BJ (cell line): ENCODE measurements around the gene NBEAL2. TPM values are rescaled to one million over a fixed set of nuclear protein-coding genes. Genes with fewer than 3 reads are reported as not detected.

Experiments
- CTCF ChIA-PET: fragments of 350-600 bp; formaldehyde crosslinking; extraction: SDS; loops from one replicate; lab custom pipeline; 2021; ENCODE audit warnings: antibody characterized with exemption, inconsistent platforms; lab: Yijun Ruan, JAX
- POLR2A ChIA-PET: fragments of 300-600 bp; sonication (Branson Sonifier 250); formaldehyde crosslinking; extraction: SDS; loops from one replicate; lab custom pipeline; 2021; ENCODE audit warnings: antibody characterized with exemption; lab: Charles Lee
- DNase-seq: peaks from one replicate; pipeline ENCODE4 v3.0.0-alpha.2; 2011; ENCODE audit warnings: low read depth
- H3K27me3 ChIP-seq: 2 replicates; pipeline ENCODE4 v1.6.0; 2011; ENCODE audit warnings: low read length; ENCODE audit not compliant: control insufficient read depth, insufficient read depth
- H3K36me3 ChIP-seq: 2 replicates; pipeline ENCODE4 v1.5.1; 2011; ENCODE audit warnings: low read length; ENCODE audit not compliant: control insufficient read depth, insufficient read depth
- H3K4me3 ChIP-seq: 2 replicates; pipeline ENCODE4 v1.5.1; 2011; ENCODE audit warnings: low read depth, mild to moderate bottlenecking, control low read depth, low read length
- polyA plus RNA-seq: library from polyadenylated mRNA; depleted of rRNA; stranded (reverse); fragments of >200 nt; gene quantifications from 2 replicates; pipeline ENCODE4 v1.2.3, GENCODE V29; 2011
- TF ChIP-seq, protein P1 (sequence below): IDR thresholded peaks from 2 replicates; pipeline ENCODE4 v1.5.1; 2011; ENCODE audit warnings: low read depth, mild to moderate bottlenecking, control low read depth, inconsistent platforms, low read length, moderate library complexity; ENCODE audit not compliant: insufficient read depth

Gene NBEAL2
- polyA plus RNA-seq, 1 experiment: 5.1 TPM

DNA sequence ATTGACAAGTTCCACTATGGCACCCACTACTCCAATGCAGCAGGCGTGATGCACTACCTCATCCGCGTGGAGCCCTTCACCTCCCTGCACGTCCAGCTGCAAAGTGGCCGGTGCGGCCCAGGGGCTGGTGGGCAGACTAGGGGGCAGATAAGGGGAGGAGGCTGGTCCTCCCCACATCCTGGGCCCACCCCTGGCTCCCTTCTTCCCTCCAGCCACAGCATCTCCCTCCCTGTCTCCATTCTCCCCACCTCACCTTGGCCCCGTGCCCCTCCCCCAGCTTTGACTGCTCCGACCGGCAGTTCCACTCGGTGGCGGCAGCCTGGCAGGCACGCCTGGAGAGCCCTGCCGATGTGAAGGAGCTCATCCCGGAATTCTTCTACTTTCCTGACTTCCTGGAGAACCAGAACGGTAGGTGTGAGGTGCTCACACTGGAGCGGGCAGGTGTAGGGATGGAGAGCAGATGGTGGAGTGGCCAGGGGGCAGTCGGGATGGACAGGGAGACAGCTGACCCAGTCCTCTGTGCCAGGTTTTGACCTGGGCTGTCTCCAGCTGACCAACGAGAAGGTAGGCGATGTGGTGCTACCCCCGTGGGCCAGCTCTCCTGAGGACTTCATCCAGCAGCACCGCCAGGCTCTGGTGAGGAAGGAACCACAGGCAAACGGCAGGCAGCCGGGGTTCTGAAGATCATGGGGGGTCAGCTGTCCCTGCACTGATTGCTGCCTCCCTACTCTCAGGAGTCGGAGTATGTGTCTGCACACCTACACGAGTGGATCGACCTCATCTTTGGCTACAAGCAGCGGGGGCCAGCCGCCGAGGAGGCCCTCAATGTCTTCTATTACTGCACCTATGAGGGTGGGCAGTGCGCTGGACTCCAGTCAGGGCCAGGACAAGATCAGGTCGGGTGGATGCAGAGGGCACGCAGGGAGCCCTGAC, 26.0 kb downstream of the NBEAL2 start:
- no peak for DNase-seq
- CTCF ChIA-PET: interaction anchor here (1.5 kb wide), 1 partner anchor 12 kb away, joined by 5 read pairs; no protein-coding TSS in a partner anchor
- H3K27me3 ChIP-seq: no peaks in the 10 kb centered on the region
- H3K4me3 ChIP-seq: no peak overlapping the region
- TF ChIP-seq, protein P1, sequence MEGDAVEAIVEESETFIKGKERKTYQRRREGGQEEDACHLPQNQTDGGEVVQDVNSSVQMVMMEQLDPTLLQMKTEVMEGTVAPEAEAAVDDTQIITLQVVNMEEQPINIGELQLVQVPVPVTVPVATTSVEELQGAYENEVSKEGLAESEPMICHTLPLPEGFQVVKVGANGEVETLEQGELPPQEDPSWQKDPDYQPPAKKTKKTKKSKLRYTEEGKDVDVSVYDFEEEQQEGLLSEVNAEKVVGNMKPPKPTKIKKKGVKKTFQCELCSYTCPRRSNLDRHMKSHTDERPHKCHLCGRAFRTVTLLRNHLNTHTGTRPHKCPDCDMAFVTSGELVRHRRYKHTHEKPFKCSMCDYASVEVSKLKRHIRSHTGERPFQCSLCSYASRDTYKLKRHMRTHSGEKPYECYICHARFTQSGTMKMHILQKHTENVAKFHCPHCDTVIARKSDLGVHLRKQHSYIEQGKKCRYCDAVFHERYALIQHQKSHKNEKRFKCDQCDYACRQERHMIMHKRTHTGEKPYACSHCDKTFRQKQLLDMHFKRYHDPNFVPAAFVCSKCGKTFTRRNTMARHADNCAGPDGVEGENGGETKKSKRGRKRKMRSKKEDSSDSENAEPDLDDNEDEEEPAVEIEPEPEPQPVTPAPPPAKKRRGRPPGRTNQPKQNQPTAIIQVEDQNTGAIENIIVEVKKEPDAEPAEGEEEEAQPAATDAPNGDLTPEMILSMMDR: no peak
- peaks cover 8% of the 10 kb centered on the region for H3K36me3 ChIP-seq
- POLR2A ChIA-PET: no interaction called here

DNA sequence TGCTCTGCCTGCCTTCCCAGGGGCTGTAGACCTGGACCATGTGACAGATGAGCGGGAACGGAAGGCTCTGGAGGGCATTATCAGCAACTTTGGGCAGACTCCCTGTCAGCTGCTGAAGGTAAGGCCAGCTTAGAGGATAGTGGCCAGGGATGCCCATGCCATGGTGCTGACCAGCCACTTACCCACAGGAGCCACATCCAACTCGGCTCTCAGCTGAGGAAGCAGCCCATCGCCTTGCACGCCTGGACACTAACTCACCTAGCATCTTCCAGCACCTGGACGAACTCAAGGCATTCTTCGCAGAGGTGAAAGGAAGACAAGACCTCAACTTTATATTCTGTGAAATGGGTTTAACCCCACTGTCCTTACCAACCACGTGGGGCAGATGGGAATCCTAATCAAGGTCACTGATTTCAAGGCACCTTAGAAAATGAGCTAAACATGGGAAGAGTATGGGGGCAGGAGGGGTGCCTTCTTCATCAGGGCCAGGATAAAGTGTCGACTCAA, 26.7 kb downstream of the NBEAL2 start:
- DNase-seq: no peak
- ChIA-PET POLR2A (no interaction called here), CTCF (interaction anchor here (1.3 to 1.5 kb wide), 2 partner anchors 8 to 11 kb away, joined by 5 read pairs; no protein-coding TSS in a partner anchor)
- Histone ChIP-seq H3K4me3 (no peak overlapping the region), H3K27me3 (no peaks in the 10 kb centered on the region), H3K36me3 (peaks cover 8% of the 10 kb centered on the region)
- TF ChIP-seq, protein P1: no peak

DNA sequence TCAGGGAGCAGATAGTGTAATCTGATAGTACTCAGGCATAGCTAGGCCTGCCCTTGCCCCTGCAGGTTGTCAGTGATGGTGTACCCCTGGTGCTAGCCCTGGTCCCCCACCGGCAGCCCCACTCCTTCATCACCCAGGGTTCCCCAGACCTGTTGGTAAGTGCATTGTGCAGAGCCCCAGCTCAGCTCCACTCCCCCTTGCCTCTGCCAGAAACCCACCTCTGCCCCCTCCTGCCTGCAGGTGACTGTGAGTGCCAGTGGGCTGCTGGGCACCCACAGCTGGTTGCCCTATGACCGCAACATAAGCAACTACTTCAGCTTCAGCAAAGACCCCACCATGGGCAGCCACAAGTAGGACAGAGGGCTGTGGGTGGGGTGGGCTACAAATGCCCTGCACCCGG, 27.5 kb downstream of the NBEAL2 start:
- no peak for DNase-seq
- no peaks in the 10 kb centered on the region for H3K27me3 ChIP-seq
- POLR2A ChIA-PET: no interaction called here
- H3K4me3 ChIP-seq: no peak overlapping the region
- H3K36me3 ChIP-seq: peaks cover 6% of the 10 kb centered on the region
- TF ChIP-seq, protein P1: no peak
- CTCF ChIA-PET: interaction anchor here (0.6 to 1.3 kb wide), 2 partner anchors 9 to 16 kb away, joined by 5 read pairs; no protein-coding TSS in a partner anchor

DNA sequence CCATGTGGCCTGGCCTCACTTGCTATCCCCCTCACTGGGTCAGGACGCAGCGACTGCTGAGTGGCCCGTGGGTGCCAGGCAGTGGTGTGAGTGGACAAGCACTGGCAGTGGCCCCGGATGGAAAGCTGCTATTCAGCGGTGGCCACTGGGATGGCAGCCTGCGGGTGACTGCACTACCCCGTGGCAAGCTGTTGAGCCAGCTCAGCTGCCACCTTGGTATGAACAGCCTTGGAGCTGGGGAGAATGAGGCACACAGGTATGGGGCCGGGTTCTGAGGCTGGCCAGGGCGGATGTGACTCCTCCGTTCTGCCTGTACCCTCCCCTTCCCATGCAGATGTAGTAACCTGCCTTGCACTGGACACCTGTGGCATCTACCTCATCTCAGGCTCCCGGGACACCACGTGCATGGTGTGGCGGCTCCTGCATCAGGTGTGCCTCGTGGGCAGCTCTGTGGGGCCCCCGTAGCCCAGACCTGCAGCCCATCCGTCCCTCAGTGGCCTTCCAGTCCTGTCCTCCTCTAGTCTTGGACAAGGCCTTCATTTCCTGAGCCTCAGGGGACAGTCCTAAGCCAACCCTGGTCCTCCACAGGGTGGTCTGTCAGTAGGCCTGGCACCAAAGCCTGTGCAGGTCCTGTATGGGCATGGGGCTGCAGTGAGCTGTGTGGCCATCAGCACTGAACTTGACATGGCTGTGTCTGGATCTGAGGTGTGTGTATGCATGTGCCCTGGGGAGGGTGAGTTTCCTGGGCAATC, 28.2 kb downstream of the NBEAL2 start:
- CTCF ChIA-PET: interaction anchor here (0.6 to 1.3 kb wide), 4 partner anchors 10 to 303 kb away, joined by 3 to 5 read pairs (median 4); no protein-coding TSS in a partner anchor
- DNase-seq: no peak
- POLR2A ChIA-PET: no interaction called here

More for the DNA sequence above, 28.2 kb downstream of the NBEAL2 start:
- TF ChIP-seq, protein P1: no peak
- Histone ChIP-seq H3K27me3 (no peaks in the 10 kb centered on the region), H3K4me3 (no peak overlapping the region), H3K36me3 (peaks cover 6% of the 10 kb centered on the region)
